ENCODE results near the gene DDA1. TPM values are rescaled to one million over a fixed set of nuclear protein-coding genes. Genes with fewer than 3 reads are reported as not detected.

Gene DDA1
- total RNA-seq, 1 donor from 2014 or later: 38.7 TPM

DNA sequence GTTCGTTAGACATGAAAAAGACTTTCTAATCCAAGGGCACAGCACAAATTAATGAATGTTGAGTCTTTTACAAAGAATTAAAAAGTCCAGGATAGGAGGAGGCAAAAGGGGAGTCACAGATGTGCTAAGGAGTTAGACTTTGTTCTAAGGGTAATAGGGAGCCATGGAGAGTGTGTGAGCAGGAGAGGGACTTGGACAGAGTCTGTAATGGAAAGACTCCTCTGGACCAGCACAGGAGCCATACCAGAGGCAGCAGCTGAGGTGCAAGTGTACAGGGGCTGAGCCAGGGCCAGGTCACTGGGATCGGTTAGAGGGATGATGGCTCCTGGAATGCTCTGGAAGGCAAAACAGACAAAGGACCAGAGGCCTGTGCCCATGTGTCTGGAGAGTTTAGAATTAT, 38.5 kb downstream of the DDA1 start:
- Mint-ChIP-seq H3K27ac (no peak overlapping the region), H3K9me3 (no peaks in the 10 kb centered on the region), H3K27me3 (peaks cover 15% of the 10 kb centered on the region), H3K36me3 (no peaks in the 10 kb centered on the region), H3K4me1 (ENCODE audit: unreplicated experiment) (peaks cover 6% of the 10 kb centered on the region), H3K4me3 (no peak overlapping the region)
- DNase-seq (ENCODE audit: extremely low spot score, unreplicated experiment): no peak
- TF ChIP-seq, protein P1, sequence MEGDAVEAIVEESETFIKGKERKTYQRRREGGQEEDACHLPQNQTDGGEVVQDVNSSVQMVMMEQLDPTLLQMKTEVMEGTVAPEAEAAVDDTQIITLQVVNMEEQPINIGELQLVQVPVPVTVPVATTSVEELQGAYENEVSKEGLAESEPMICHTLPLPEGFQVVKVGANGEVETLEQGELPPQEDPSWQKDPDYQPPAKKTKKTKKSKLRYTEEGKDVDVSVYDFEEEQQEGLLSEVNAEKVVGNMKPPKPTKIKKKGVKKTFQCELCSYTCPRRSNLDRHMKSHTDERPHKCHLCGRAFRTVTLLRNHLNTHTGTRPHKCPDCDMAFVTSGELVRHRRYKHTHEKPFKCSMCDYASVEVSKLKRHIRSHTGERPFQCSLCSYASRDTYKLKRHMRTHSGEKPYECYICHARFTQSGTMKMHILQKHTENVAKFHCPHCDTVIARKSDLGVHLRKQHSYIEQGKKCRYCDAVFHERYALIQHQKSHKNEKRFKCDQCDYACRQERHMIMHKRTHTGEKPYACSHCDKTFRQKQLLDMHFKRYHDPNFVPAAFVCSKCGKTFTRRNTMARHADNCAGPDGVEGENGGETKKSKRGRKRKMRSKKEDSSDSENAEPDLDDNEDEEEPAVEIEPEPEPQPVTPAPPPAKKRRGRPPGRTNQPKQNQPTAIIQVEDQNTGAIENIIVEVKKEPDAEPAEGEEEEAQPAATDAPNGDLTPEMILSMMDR (conservative IDR thresholded peaks at IDR 0.05): no peak

DNA sequence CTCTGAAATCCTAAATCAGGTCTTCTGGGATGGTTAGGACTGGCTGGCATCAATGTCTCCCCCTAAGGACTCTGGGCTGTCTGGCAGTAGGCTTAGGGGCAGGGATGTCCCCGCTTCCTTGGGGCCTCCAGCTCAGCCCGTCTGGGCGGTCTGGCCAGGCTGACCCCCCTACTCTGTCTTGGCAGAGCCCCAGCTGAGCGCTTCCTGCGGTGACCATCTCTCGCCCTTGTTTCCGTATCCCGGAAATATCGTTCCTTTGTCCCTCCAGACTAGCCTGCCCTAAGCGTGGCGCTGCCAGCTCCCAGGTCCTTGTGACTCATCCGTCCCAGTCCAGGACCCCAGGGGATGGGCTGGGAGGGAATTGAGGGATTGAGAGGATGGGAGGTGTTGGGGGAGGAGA, 39.3 kb downstream of the DDA1 start:
- Mint-ChIP-seq H3K27ac (no peak overlapping the region), H3K4me1 (ENCODE audit: unreplicated experiment) (peaks cover 6% of the 10 kb centered on the region), H3K9me3 (no peaks in the 10 kb centered on the region), H3K36me3 (no peaks in the 10 kb centered on the region), H3K27me3 (peaks cover 21% of the 10 kb centered on the region), H3K4me3 (no peak overlapping the region)
- TF ChIP-seq, protein P1 (conservative IDR thresholded peaks at IDR 0.05): no peak
- no peak for DNase-seq (ENCODE audit: extremely low spot score, unreplicated experiment)

DNA sequence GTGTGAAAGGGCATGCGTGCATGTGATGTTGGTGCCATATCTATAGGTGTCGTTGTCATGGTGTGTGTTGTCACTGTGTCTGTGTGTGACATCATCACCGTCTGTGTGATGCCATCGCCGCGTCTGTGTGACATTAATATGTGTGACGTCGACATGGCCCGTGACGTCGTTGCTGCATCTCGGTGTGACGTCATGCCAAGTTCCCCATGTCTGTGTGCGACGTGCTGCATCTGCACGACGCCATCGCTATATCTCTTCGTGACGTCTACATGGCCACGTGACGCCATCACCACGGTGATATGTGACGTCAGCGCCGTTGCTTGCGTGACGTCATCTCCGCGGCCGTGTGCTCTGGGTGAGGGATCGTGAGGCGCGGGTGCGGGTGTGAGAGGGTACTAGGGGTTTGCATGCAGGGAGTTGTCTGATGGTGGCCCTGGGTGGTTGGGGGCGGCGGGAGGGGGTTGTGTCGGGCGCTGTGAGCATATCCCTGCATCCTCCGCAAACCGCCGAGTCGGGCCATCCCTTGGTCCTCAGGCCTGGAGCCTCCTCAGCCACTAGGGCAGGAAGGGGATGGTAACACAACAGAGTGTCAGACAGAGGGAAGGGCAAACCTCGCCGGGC, 42.6 kb downstream of the DDA1 start:
- Mint-ChIP-seq H3K27ac (no peak overlapping the region), H3K9me3 (no peaks in the 10 kb centered on the region)

DNA sequence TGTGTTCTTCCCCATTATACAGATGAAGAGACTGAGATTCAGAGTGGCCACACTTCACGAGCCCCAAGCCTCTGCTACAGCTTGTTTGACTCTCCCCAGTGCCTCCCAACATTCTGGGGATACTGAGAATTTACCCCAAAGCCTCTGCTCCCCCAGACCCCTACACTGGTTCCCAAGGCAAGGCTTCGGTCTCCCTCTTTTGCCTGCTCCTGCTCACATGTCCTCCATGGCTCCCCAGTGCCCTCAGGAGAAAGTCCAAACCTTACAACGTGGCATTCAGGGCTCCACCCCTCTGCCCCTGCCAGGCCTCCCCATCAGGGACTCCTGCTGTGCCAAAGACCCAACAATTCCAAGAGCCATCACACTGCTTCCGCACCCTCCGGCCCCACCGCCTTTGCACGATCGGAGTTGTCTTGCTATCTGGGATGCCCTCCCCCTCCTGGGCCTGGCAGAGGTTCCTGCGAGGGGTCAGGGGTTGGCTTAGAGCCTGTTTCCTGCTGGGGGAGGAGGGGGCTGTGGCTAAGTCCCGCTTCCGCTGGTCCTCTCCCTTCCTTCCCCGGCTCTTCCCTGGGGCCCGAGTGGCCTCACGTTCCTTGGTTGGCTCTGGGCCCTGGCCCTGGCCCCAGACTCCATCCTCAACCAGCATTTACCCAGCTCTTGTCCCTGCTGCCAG, 43.4 kb downstream of the DDA1 start:
- no peaks in the 10 kb centered on the region for H3K36me3 Mint-ChIP-seq
- H3K4me1 Mint-ChIP-seq (ENCODE audit: unreplicated experiment): no peaks in the 10 kb centered on the region
- no peaks in the 10 kb centered on the region for H3K9me3 Mint-ChIP-seq
- no peak overlapping the region for H3K4me3 Mint-ChIP-seq
- no peak overlapping the region for H3K27ac Mint-ChIP-seq
- TF ChIP-seq, protein P1 (conservative IDR thresholded peaks at IDR 0.05): no peak
- peaks cover 18% of the 10 kb centered on the region for H3K27me3 Mint-ChIP-seq
- no peak for DNase-seq (ENCODE audit: extremely low spot score, unreplicated experiment)

More for the DNA sequence above, 42.6 kb downstream of the DDA1 start:
- Mint-ChIP-seq H3K36me3 (no peaks in the 10 kb centered on the region), H3K27me3 (peaks cover 22% of the 10 kb centered on the region), H3K4me3 (no peak overlapping the region), H3K4me1 (ENCODE audit: unreplicated experiment) (no peaks in the 10 kb centered on the region)
- DNase-seq (ENCODE audit: extremely low spot score, unreplicated experiment): no peak
- TF ChIP-seq, protein P1 (conservative IDR thresholded peaks at IDR 0.05): no peak

DNA sequence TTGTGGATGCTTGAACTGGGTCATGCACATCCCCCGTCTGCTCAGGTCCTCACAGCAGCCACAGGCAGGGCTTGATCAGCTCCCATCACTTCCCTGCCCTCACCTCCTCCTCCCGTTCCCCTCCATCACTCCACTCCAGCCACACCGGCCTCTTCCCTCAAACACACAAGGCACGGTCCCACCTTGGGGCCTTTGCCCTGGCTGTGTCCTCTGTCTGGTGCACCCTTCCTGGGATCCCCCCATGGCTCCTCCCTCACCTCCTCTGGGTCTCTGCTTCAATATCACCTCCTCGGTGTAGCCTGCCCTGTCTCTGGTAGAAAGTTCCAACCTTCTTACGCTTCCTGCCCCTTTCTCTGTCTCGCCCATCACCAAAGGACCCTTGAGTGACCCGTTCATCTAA, 44.0 kb downstream of the DDA1 start:
- H3K27ac Mint-ChIP-seq: no peak overlapping the region
- no peak overlapping the region for H3K4me3 Mint-ChIP-seq
- no peaks in the 10 kb centered on the region for H3K9me3 Mint-ChIP-seq
- TF ChIP-seq, protein P1 (conservative IDR thresholded peaks at IDR 0.05): no peak
- H3K36me3 Mint-ChIP-seq: no peaks in the 10 kb centered on the region
- no peak for DNase-seq (ENCODE audit: extremely low spot score, unreplicated experiment)
- H3K4me1 Mint-ChIP-seq (ENCODE audit: unreplicated experiment): no peaks in the 10 kb centered on the region
- H3K27me3 Mint-ChIP-seq: peaks cover 16% of the 10 kb centered on the region

Measured in type B pancreatic cell (in vitro differentiated cells).